Measurements from ENCODE around the gene ELL. TPM values are rescaled to one million over a fixed set of nuclear protein-coding genes. Genes with fewer than 3 reads are reported as not detected.

The ELL gene
- total RNA-seq, 3 donors from 2014 or later (not counting 1 experiment from before 2014, with no cell fraction given), result 61.1 to 64.3 (median 63.8) TPM

DNA sequence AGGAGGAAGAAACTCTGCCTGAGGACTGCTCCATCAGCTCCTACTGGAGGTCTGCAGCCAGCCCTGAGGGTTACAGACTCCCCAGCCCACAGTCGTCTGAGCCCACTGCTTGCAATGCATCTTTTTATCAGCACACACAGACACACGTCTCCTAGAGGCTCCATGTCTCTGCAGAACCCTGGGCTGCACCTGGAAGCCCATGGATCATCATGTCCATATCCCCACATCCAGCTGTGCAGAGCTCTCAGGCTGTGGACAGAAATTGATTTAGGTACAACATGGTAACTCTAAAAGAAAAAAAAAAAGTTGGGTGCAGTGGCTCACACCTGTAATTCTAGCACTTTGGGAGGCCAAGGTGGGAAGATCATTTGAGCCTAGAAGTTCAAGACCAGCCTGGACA, 51.1 kb downstream of the ELL start:
- DNase-seq (no peak), ATAC-seq (no peak)
- Mint-ChIP-seq H3K4me3 (no peak overlapping the region), H3K4me1 (peaks cover 32 to 57% of the 10 kb centered on the region in 2 donors), H3K9me3 (no peaks in the 10 kb centered on the region), H3K27ac (peak overlapping the region in 1 of 2 donors; percentile 93), H3K36me3 (no peaks in the 10 kb centered on the region), H3K27me3 (ENCODE audit: low read depth in 2 of 2) (no peaks in the 10 kb centered on the region)
- TF ChIP-seq, protein P1, sequence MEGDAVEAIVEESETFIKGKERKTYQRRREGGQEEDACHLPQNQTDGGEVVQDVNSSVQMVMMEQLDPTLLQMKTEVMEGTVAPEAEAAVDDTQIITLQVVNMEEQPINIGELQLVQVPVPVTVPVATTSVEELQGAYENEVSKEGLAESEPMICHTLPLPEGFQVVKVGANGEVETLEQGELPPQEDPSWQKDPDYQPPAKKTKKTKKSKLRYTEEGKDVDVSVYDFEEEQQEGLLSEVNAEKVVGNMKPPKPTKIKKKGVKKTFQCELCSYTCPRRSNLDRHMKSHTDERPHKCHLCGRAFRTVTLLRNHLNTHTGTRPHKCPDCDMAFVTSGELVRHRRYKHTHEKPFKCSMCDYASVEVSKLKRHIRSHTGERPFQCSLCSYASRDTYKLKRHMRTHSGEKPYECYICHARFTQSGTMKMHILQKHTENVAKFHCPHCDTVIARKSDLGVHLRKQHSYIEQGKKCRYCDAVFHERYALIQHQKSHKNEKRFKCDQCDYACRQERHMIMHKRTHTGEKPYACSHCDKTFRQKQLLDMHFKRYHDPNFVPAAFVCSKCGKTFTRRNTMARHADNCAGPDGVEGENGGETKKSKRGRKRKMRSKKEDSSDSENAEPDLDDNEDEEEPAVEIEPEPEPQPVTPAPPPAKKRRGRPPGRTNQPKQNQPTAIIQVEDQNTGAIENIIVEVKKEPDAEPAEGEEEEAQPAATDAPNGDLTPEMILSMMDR (IDR thresholded peaks at IDR 0.05), result no peak
- H3K36me3 ChIP-seq (ENCODE audit: control insufficient read depth, insufficient read depth, low read length), result peaks cover 3% of the 10 kb centered on the region
- H3K27me3 ChIP-seq (ENCODE audit: control insufficient read depth, insufficient read depth, low read length), result no peaks in the 10 kb centered on the region
- WGBS (ENCODE audit: insufficient coverage), result 82% methylated on average over 2 of the region's 2 CpGs
- intact Hi-C loops (cut with micrococcal nuclease), result no loop called here
- no peak overlapping the region for H3K4me3 ChIP-seq (ENCODE audit: low read length)
- H3K9me3 ChIP-seq (ENCODE audit: control insufficient read depth, insufficient read depth, low read length), result no peaks in the 10 kb centered on the region
- peaks cover 50% of the 10 kb centered on the region for H3K4me1 ChIP-seq (ENCODE audit: control insufficient read depth, insufficient read depth, low read length)
- H3K27ac ChIP-seq (ENCODE audit: low read length), result no peak overlapping the region

DNA sequence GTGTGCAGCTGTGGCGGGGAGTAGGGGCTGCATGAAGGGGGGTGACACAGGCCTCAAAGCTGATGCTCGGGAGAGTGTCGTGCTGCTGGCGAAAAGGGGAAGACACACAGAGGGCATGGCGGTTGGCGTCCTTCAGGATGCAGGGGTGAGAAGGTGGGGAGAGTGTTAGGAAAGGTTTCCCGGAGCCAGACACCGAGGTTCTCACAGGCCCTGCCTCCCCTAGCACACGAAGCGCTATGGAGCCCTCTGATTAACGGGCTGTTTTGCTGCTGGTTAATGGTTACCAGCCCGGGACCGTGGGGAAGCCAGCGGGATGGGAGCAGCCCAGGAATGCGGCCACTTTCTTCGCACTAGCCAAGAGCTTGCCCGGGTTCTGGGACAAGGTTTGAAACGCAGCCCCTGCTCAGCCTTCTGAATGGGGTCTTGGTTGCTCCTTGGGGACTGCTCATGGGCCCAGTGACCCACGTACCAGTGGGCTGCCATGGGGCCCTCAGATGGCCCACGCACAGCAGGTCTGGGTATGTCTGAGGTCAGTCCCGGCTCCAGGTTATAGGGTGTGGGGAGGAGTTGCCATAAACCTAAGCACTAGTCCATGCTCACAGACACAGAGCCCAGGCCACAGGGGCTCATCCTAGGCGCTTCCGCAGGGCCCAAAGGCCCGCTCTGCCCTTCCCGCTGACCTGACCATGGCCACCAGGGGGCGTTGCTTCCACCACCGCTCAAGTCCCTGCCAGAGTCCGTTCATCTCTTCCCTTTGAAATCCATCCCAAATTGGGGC, 52.6 kb downstream of the ELL start:
- Mint-ChIP-seq H3K9me3 (no peaks in the 10 kb centered on the region), H3K4me1 (peaks cover 24 to 50% of the 10 kb centered on the region in 2 donors), H3K27me3 (ENCODE audit: low read depth in 2 of 2) (no peaks in the 10 kb centered on the region), H3K36me3 (no peaks in the 10 kb centered on the region), H3K27ac (peak overlapping the region; percentile 70 to 73), H3K4me3 (no peak overlapping the region)
- TF ChIP-seq, protein P1 (IDR thresholded peaks at IDR 0.05), result peak; percentile 54
- Histone ChIP-seq H3K27me3 (ENCODE audit: control insufficient read depth, insufficient read depth, low read length) (no peaks in the 10 kb centered on the region), H3K36me3 (ENCODE audit: control insufficient read depth, insufficient read depth, low read length) (peaks cover 11% of the 10 kb centered on the region), H3K4me1 (ENCODE audit: control insufficient read depth, insufficient read depth, low read length) (peaks cover 38% of the 10 kb centered on the region), H3K4me3 (ENCODE audit: low read length) (no peak overlapping the region), H3K9me3 (ENCODE audit: control insufficient read depth, insufficient read depth, low read length) (no peaks in the 10 kb centered on the region), H3K27ac (ENCODE audit: low read length) (no peak overlapping the region)
- peak; percentile 49 to 56 (median 51) for ATAC-seq
- intact Hi-C loops (cut with micrococcal nuclease), result loop anchor here (5.0 kb wide), 1 partner anchor 378 kb away; no protein-coding TSS in a partner anchor
- DNase-seq, result peak; percentile 66 to 82
- WGBS (ENCODE audit: insufficient coverage), result 88% methylated on average over 27 of the region's 28 CpGs

DNA sequence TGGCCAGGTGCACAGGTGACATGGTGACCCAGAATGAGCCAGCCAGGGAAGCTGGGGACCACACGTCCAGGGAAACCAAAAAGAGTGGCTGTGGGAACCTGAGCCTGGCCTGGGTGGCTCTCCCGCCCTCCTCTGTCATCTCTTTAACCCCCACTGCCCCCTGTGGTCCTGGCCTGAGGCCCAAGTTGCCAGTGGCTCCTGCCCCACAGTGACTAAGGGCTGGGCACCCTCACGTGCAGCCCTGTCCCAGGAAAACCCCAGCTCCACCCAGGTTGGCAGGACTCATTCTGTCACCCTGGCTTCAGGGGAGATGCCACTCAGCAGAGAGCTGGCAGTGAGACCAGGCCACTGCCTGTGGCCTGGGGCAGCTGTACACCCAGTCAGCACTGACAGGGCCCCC, 53.4 kb downstream of the ELL start:
- Mint-ChIP-seq H3K27me3 (ENCODE audit: low read depth in 2 of 2) (no peaks in the 10 kb centered on the region), H3K27ac (peak overlapping the region in 1 of 2 donors; percentile 73), H3K36me3 (no peaks in the 10 kb centered on the region), H3K4me3 (no peak overlapping the region), H3K9me3 (no peaks in the 10 kb centered on the region), H3K4me1 (peaks cover 20 to 42% of the 10 kb centered on the region in 2 donors)
- intact Hi-C loops (cut with micrococcal nuclease), result loop anchor here (5.0 kb wide), 1 partner anchor 379 kb away; no protein-coding TSS in a partner anchor
- WGBS (ENCODE audit: insufficient coverage), result 81% methylated on average over 3 of the region's 3 CpGs
- H3K4me3 ChIP-seq (ENCODE audit: low read length), result no peak overlapping the region
- H3K27me3 ChIP-seq (ENCODE audit: control insufficient read depth, insufficient read depth, low read length), result no peaks in the 10 kb centered on the region
- H3K27ac ChIP-seq (ENCODE audit: low read length), result no peak overlapping the region
- DNase-seq, result no peak
- H3K4me1 ChIP-seq (ENCODE audit: control insufficient read depth, insufficient read depth, low read length), result peaks cover 30% of the 10 kb centered on the region
- H3K9me3 ChIP-seq (ENCODE audit: control insufficient read depth, insufficient read depth, low read length), result no peaks in the 10 kb centered on the region
- peaks cover 14% of the 10 kb centered on the region for H3K36me3 ChIP-seq (ENCODE audit: control insufficient read depth, insufficient read depth, low read length)
- no peak for ATAC-seq
- TF ChIP-seq, protein P1 (IDR thresholded peaks at IDR 0.05), result no peak

Measured in natural killer cell (primary cell).